B cell (primary cell): Measurements from ENCODE around the gene MKS1. TPM values are rescaled to one million over a fixed set of nuclear protein-coding genes. Genes with fewer than 3 reads are reported as not detected.

Source experiments
- ATAC-seq: fragments of 200-7000 bp; cut with Tn5 transposase; one replicate; pipeline ENCODE4 v1.10.0; 2021; ENCODE audit warnings: low read depth, mild to moderate bottlenecking, moderate number of reproducible peaks, moderate library complexity
- CTCF ChIA-PET: fragments of 350-600 bp; sonication (Branson Sonifier 250); formaldehyde crosslinking; loops from one replicate; lab custom pipeline; 2021; ENCODE audit warnings: antibody characterized with exemption, inconsistent platforms; lab: Charles Lee
- POLR2A ChIA-PET: fragments of 350-600 bp; sonication (Branson Sonifier 250); formaldehyde crosslinking; loops from one replicate; lab custom pipeline; 2021; ENCODE audit warnings: antibody characterized with exemption; lab: Charles Lee
- DNase-seq: peaks from one replicate; pipeline ENCODE4 v3.0.0; 2013
- H2AFZ ChIP-seq: 2 replicates; pipeline ENCODE4 v1.6.1; 2012; ENCODE audit warnings: mild to moderate bottlenecking, low read depth, low read length; ENCODE audit not compliant: insufficient read depth, poor library complexity, severe bottlenecking
- H3K27ac ChIP-seq, 2 donors: 1 replicate in 1 of 2; 2 replicates in 1 of 2; pipeline ENCODE4 v1.5.1; 2012 to 2013; ENCODE audit warnings: low read length in 2 of 2, mild to moderate bottlenecking in 2 of 2, moderate library complexity in 1 of 2
- H3K27me3 ChIP-seq, 4 experiments: fragments of 200-600 bp in 1 of 4; sonication (generic) in 1 of 4; replicated peaks in 1 of 4; 1 replicate in 2 of 4; 2 replicates in 2 of 4; pipeline versions ENCODE4 v1.6.1 to v1.7.0; 2013 to 2016; ENCODE audit warnings: low read length in 3 of 4, mild to moderate bottlenecking in 2 of 4, mixed read lengths in 1 of 4, moderate library complexity in 1 of 4; ENCODE audit not compliant: insufficient read depth in 4 of 4, control insufficient read depth in 3 of 4; ENCODE audit errors: control extremely low read depth in 1 of 4
- H3K36me3 ChIP-seq, 2 experiments: replicated peaks in 1 of 2; 1 replicate in 1 of 2; 2 replicates in 1 of 2; pipeline versions ENCODE4 v1.6.1 to v1.7.1; 2013; ENCODE audit warnings: low read length in 1 of 2; ENCODE audit not compliant: insufficient read depth in 2 of 2, control insufficient read depth in 1 of 2; ENCODE audit errors: control extremely low read depth in 1 of 2, extremely low read depth in 1 of 2
- H3K4me1 ChIP-seq, 2 donors: fragments of 200-600 bp in 1 of 2; sonication (generic) in 1 of 2; 1 replicate in 1 of 2; 2 replicates in 1 of 2; pipeline versions ENCODE4 v1.5.1 to v1.6.1; 2013 to 2017; ENCODE audit warnings: low read length in 2 of 2; ENCODE audit not compliant: control insufficient read depth in 2 of 2, insufficient read depth in 2 of 2
- H3K4me2 ChIP-seq: replicated peaks from 2 replicates; pipeline ENCODE3; 2012; ENCODE audit warnings: mild to moderate bottlenecking, low read depth, low read length; ENCODE audit not compliant: poor library complexity, severe bottlenecking
- H3K4me3 ChIP-seq, 5 experiments: fragments of 200-600 bp in 1 of 5; sonication (generic) in 1 of 5; 1 replicate in 3 of 5; 2 replicates in 2 of 5; pipeline versions ENCODE4 v1.5.1 to v1.7.0; 2011 to 2016; ENCODE audit warnings: low read length in 4 of 5, mild to moderate bottlenecking in 4 of 5, low read depth in 2 of 5, control low read depth in 1 of 5, moderate library complexity in 1 of 5; ENCODE audit not compliant: insufficient read depth in 1 of 5; ENCODE audit errors: control extremely low read depth in 1 of 5, extremely low read depth in 1 of 5
- H3K79me2 ChIP-seq: fragments of 200-600 bp; sonication (generic); one replicate; pipeline ENCODE4 v1.6.0; 2016; ENCODE audit warnings: low read length; ENCODE audit not compliant: control insufficient read depth, insufficient read depth
- H3K9ac ChIP-seq: fragments of 200-600 bp; sonication (generic); 2 replicates; pipeline ENCODE4 v1.6.1; 2017; ENCODE audit warnings: mild to moderate bottlenecking, low read length, moderate library complexity
- H3K9me3 ChIP-seq, 3 donors: one replicate each; pipeline versions ENCODE4 v1.6.1 to v1.7.1; 2013; ENCODE audit warnings: low read length in 2 of 3; ENCODE audit not compliant: control insufficient read depth in 2 of 3, insufficient read depth in 1 of 3; ENCODE audit errors: control extremely low read depth in 1 of 3
- H4K20me1 ChIP-seq: 2 replicates; pipeline ENCODE4 v1.6.0; 2012; ENCODE audit warnings: mild to moderate bottlenecking, low read length; ENCODE audit not compliant: insufficient read depth, control insufficient read depth, poor library complexity, severe bottlenecking
- H3K27ac Mint-ChIP-seq: one replicate; pipeline ENCODE4 v1.8.0; 2021; ENCODE audit warnings: mixed read lengths
- H3K27me3 Mint-ChIP-seq: one replicate; pipeline ENCODE4 v1.8.0; 2021; ENCODE audit warnings: mixed read lengths
- H3K4me1 Mint-ChIP-seq: one replicate; pipeline ENCODE4 v1.8.0; 2021; ENCODE audit warnings: mixed read lengths
- H3K4me3 Mint-ChIP-seq: one replicate; pipeline ENCODE4 v1.8.0; 2021; ENCODE audit warnings: mixed read lengths
- H3K9me3 Mint-ChIP-seq: one replicate; pipeline ENCODE4 v1.8.0; 2022; ENCODE audit warnings: mixed read lengths; ENCODE audit not compliant: insufficient read depth
- EZH2 ChIP-seq: IDR thresholded peaks from 2 replicates; pipeline ENCODE4 v1.6.1; 2012; ENCODE audit warnings: borderline replicate concordance, low read depth, mild to moderate bottlenecking, moderate library complexity, low read length; ENCODE audit not compliant: insufficient read depth, poor library complexity, severe bottlenecking
- WGBS: methylation state at CpG from one replicate; pipeline ENCODE4 v1.1.5; 2013; ENCODE audit warnings: missing lambda C conversion rate; ENCODE audit not compliant: insufficient coverage; 5-methylcytosine and 5-hydroxymethylcytosine counted together
- intact Hi-C: fragments of 100-400 bp; cut with micrococcal nuclease; formaldehyde crosslinking; loops from one replicate; pipeline ENCODE4 v1.10.0; 2022
- polyA plus RNA-seq: library from polyadenylated mRNA; depleted of rRNA; stranded (reverse); fragments of >200 nt; gene quantifications from 2 replicates; pipeline ENCODE4 v1.2.3, GENCODE V29; 2012
- total RNA-seq, 2 donors: library from RNA; stranded (reverse); fragments of 120-200 nt in 1 of 2; gene quantifications; 1 replicate in 1 of 2; 2 replicates in 1 of 2; pipeline versions ENCODE4 v1.2.3 to v1.2.4, GENCODE V29; 2013 to 2022
- TF ChIP-seq, protein P1 (sequence below): fragments of 200-600 bp; IDR thresholded peaks from one replicate; pipeline ENCODE4 v1.8.0; 2022; ENCODE audit warnings: antibody characterized with exemption, mild to moderate bottlenecking

Gene MKS1
- total and polyA plus RNA-seq, 2 donors (not counting 1 experiment from before 2014, with no cell fraction given): 8.3 to 19.6 TPM

DNA sequence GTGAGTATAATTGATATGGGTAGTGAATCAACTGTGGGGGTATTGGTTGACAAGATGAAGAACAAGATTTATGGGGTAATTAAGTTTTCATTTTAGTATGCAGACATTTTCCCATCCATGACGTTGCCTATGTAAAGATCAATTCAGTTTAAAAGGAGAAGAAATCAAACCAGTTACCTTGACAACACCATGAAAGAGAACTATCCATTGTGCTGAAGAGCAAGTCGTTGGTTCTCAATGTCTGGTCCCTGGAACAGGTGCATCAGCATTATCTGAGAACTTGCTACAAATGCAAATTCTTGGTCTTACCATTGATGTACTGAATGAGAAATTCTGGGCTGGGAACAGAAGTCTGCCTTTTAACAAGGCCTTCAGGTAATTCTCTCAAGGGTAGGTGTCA is 53.1 kb downstream of the MKS1 start:
- no peaks in the 10 kb centered on the region for H4K20me1 ChIP-seq
- no peaks in the 10 kb centered on the region for H3K4me1 ChIP-seq
- peaks cover 3% of the 10 kb centered on the region for H3K4me1 Mint-ChIP-seq
- no peaks in the 10 kb centered on the region for H3K36me3 ChIP-seq
- peaks cover 0 to 22% (median 18%) of the 10 kb centered on the region in 4 experiments for H3K27me3 ChIP-seq
- POLR2A ChIA-PET: no interaction called here
- ATAC-seq (no peak), DNase-seq (no peak)
- peaks cover 70% of the 10 kb centered on the region for H3K27me3 Mint-ChIP-seq
- no peak overlapping the region for H3K27ac Mint-ChIP-seq
- CTCF ChIA-PET: no interaction called here
- H3K9me3 Mint-ChIP-seq: no peaks in the 10 kb centered on the region
- no peak overlapping the region for H3K4me2 ChIP-seq
- H2AFZ ChIP-seq: no peak overlapping the region
- no peaks in the 10 kb centered on the region for H3K79me2 ChIP-seq
- H3K4me3 ChIP-seq: no peak overlapping the region
- 0% methylated on average over 1 of the region's 2 CpGs for WGBS
- H3K27ac ChIP-seq: no peak overlapping the region
- H3K9ac ChIP-seq: no peak overlapping the region
- no peak for TF ChIP-seq EZH2
- TF ChIP-seq, protein P1, sequence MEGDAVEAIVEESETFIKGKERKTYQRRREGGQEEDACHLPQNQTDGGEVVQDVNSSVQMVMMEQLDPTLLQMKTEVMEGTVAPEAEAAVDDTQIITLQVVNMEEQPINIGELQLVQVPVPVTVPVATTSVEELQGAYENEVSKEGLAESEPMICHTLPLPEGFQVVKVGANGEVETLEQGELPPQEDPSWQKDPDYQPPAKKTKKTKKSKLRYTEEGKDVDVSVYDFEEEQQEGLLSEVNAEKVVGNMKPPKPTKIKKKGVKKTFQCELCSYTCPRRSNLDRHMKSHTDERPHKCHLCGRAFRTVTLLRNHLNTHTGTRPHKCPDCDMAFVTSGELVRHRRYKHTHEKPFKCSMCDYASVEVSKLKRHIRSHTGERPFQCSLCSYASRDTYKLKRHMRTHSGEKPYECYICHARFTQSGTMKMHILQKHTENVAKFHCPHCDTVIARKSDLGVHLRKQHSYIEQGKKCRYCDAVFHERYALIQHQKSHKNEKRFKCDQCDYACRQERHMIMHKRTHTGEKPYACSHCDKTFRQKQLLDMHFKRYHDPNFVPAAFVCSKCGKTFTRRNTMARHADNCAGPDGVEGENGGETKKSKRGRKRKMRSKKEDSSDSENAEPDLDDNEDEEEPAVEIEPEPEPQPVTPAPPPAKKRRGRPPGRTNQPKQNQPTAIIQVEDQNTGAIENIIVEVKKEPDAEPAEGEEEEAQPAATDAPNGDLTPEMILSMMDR: no peak
- H3K4me3 Mint-ChIP-seq: no peak overlapping the region
- intact Hi-C loops: no loop called here
- H3K9me3 ChIP-seq: peaks cover 0 to 3% (median 2%) of the 10 kb centered on the region in 3 donors

DNA sequence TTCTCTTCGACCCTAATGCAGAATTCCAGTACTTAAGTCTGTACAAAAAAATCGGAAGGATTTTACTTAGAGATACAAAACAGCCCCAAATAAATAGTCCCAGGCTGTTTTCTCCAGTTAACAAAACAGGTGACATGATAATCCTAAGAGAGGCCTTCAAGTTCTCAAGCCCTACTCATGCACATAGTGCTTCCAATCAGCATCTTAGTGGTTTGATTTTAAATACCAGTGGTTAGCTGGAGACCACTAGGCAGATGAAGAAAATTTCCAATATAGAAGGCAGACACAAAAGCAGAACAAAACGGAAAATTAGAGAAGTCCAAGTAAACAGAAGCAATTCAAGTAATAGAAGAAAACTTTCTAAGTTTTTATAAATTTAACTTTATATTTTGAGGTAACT is 57.5 kb downstream of the MKS1 start:
- Mint-ChIP-seq H3K27me3 (peaks cover 65% of the 10 kb centered on the region), H3K4me3 (no peak overlapping the region), H3K9me3 (no peaks in the 10 kb centered on the region), H3K4me1 (peaks cover 10% of the 10 kb centered on the region), H3K27ac (no peak overlapping the region)
- H2AFZ ChIP-seq: no peak overlapping the region
- DNase-seq (no peak), ATAC-seq (no peak)
- H3K4me1 ChIP-seq: peaks cover 10 to 12% of the 10 kb centered on the region in 2 donors
- no peak overlapping the region for H3K27ac ChIP-seq
- no peaks in the 10 kb centered on the region for H4K20me1 ChIP-seq
- CTCF ChIA-PET: interaction anchor here (1.1 kb wide), 1 partner anchor 9 kb away, joined by 3 read pairs; no protein-coding TSS in a partner anchor
- peaks cover 0 to 11% (median 2%) of the 10 kb centered on the region in 3 donors for H3K9me3 ChIP-seq
- H3K4me2 ChIP-seq: no peak overlapping the region
- H3K79me2 ChIP-seq: no peaks in the 10 kb centered on the region
- POLR2A ChIA-PET: no interaction called here
- TF ChIP-seq, protein P1: no peak
- no peak for TF ChIP-seq EZH2
- H3K36me3 ChIP-seq: no peaks in the 10 kb centered on the region
- H3K9ac ChIP-seq: no peak overlapping the region
- 89% methylated on average over 2 of the region's 3 CpGs for WGBS
- intact Hi-C loops: no loop called here
- H3K4me3 ChIP-seq: no peak overlapping the region
- H3K27me3 ChIP-seq: peaks cover 0 to 26% (median 16%) of the 10 kb centered on the region in 4 experiments
